GM18519 (cell line): ENCODE measurements around the gene GSC2.

Experiments
- ATAC-seq: cut with Tn5 transposase; IDR thresholded peaks from one replicate; pipeline ENCODE4 v1.9.1; 2021; ENCODE audit warnings: mild to moderate bottlenecking, moderate library complexity; ENCODE audit not compliant: unreplicated experiment, low FRiP score

Gene GSC2

GRCh38 chr22:19137384-19138216 is 12.5 kb downstream of the GSC2 start:
- no peak for ATAC-seq

- no peak for ATAC-seq
Observed at GRCh38 chr22:19136915-19137314, 13.2 kb downstream of the GSC2 start.

GRCh38 chr22:19134874-19135273 is 15.2 kb downstream of the GSC2 start:
- no peak for ATAC-seq

GRCh38 chr22:19134176-19134831 is 15.8 kb downstream of the GSC2 start:
- no peak for ATAC-seq

GRCh38 chr22:19133561-19133960 is 16.5 kb downstream of the GSC2 start:
- ATAC-seq = no peak

- no peak for ATAC-seq
Observed at GRCh38 chr22:19132693-19133400, 17.2 kb downstream of the GSC2 start.

- ATAC-seq = no peak
Observed at GRCh38 chr22:19132153-19132552, 17.9 kb downstream of the GSC2 start.

- no peak for ATAC-seq
Observed at GRCh38 chr22:19131685-19132015, 18.4 kb downstream of the GSC2 start.

GRCh38 chr22:19130959-19131684 is 19.0 kb downstream of the GSC2 start, which contains the start of gene TSSK2:
Gene TSSK2 (plus strand): TSS chr22:19131308. CDS start chr22:19131400, 92 bp downstream.
- no peak for ATAC-seq

GRCh38 chr22:19129871-19130270 is 20.2 kb downstream of the GSC2 start:
- ATAC-seq = no peak

- no peak for ATAC-seq
Observed at GRCh38 chr22:19128946-19129727, 21.0 kb downstream of the GSC2 start.

- no peak for ATAC-seq
Observed at GRCh38 chr22:19128009-19128401, 22.1 kb downstream of the GSC2 start.

- ATAC-seq = no peak
Observed at GRCh38 chr22:19127329-19128008, 22.6 kb downstream of the GSC2 start.

GRCh38 chr22:19126309-19127273 is 23.5 kb downstream of the GSC2 start:
- no peak for ATAC-seq

GRCh38 chr22:19125474-19126308 is 24.4 kb downstream of the GSC2 start:
- ATAC-seq = no peak

- no peak for ATAC-seq
Observed at GRCh38 chr22:19125011-19125410, 25.1 kb downstream of the GSC2 start.

GRCh38 chr22:19124377-19124776 is 25.7 kb downstream of the GSC2 start:
- no peak for ATAC-seq
